Liver (tissue), 9 donors: ENCODE results near the gene STT3B. TPM values are rescaled to one million over a fixed set of nuclear protein-coding genes. Genes with fewer than 3 reads are reported as not detected.

Experiments used
- DNase-seq: peaks from one replicate; pipeline ENCODE4 v3.0.0-alpha.2; 2017; ENCODE audit warnings: low spot score
- H3K27ac ChIP-seq, 2 donors: one replicate each; pipeline ENCODE4 v1.7.0; 2013; ENCODE audit warnings: inconsistent platforms in 2 of 2, low read length in 2 of 2, control low read depth in 1 of 2, low read depth in 1 of 2, mild to moderate bottlenecking in 1 of 2
- H3K27me3 ChIP-seq, 4 donors: one replicate each; pipeline versions ENCODE4 v1.6.1 to v1.7.0; 2013; ENCODE audit warnings: low read length in 3 of 4, inconsistent platforms in 1 of 4, mild to moderate bottlenecking in 1 of 4, moderate library complexity in 1 of 4; ENCODE audit not compliant: control insufficient read depth in 4 of 4, insufficient read depth in 4 of 4
- H3K36me3 ChIP-seq, 4 donors: one replicate each; pipeline versions ENCODE4 v1.6.1 to v1.7.0; 2013; ENCODE audit warnings: low read length in 3 of 4, mild to moderate bottlenecking in 3 of 4, low read depth in 1 of 4, moderate library complexity in 1 of 4; ENCODE audit not compliant: control insufficient read depth in 4 of 4, insufficient read depth in 3 of 4
- H3K4me1 ChIP-seq, 4 donors: one replicate each; pipeline versions ENCODE4 v1.6.1 to v1.7.0; 2013; ENCODE audit warnings: low read length in 3 of 4, mild to moderate bottlenecking in 3 of 4, moderate library complexity in 1 of 4; ENCODE audit not compliant: control insufficient read depth in 4 of 4, insufficient read depth in 4 of 4
- H3K4me3 ChIP-seq, 3 donors: one replicate each; pipeline versions ENCODE4 v1.6.1 to v1.7.0; 2013; ENCODE audit warnings: low read length in 3 of 3, control low read depth in 1 of 3, low read depth in 1 of 3, mild to moderate bottlenecking in 1 of 3
- H3K9ac ChIP-seq, 2 donors: one replicate each; pipeline ENCODE4 v1.7.0; 2013; ENCODE audit warnings: low read length in 2 of 2, mild to moderate bottlenecking in 2 of 2, moderate library complexity in 2 of 2, control low read depth in 1 of 2, low read depth in 1 of 2
- H3K9me3 ChIP-seq, 4 donors: one replicate each; pipeline versions ENCODE4 v1.6.1 to v1.7.0; 2013; ENCODE audit warnings: low read length in 3 of 4; ENCODE audit not compliant: control insufficient read depth in 4 of 4
- ATF3 ChIP-seq: IDR thresholded peaks from 2 replicates; pipeline ENCODE4 v1.6.1; 2016; ENCODE audit warnings: antibody characterized with exemption
- CTCF ChIP-seq: fragments of 150-350 bp; IDR thresholded peaks from 2 replicates; pipeline ENCODE4 v1.5.1; 2017; ENCODE audit warnings: improper control_type of control experiment, low read depth, low read length; ENCODE audit not compliant: missing input control
- EGR1 ChIP-seq, 2 donors: IDR thresholded peaks; 2 replicates each; pipeline ENCODE4 v1.6.1; 2016 to 2018; ENCODE audit warnings: antibody characterized with exemption in 2 of 2, low read depth in 2 of 2
- FOXA1 ChIP-seq: IDR thresholded peaks from 2 replicates; pipeline ENCODE4 v1.6.1; 2016; ENCODE audit warnings: antibody characterized with exemption
- FOXA2 ChIP-seq: IDR thresholded peaks from 2 replicates; pipeline ENCODE4 v1.6.1; 2016; ENCODE audit warnings: antibody characterized with exemption
- GABPA ChIP-seq, 2 donors: IDR thresholded peaks in 1 of 2; conservative IDR thresholded peaks in 1 of 2; 2 replicates each; pipeline ENCODE4 v1.6.1; 2016; ENCODE audit warnings: antibody characterized with exemption in 2 of 2, mild to moderate bottlenecking in 1 of 2, moderate library complexity in 1 of 2
- HNF4A ChIP-seq, 2 donors: conservative IDR thresholded peaks; 2 replicates each; pipeline ENCODE4 v1.6.1; 2016; ENCODE audit warnings: antibody characterized with exemption in 2 of 2, mild to moderate bottlenecking in 2 of 2
- HNF4G ChIP-seq: IDR thresholded peaks from 2 replicates; pipeline ENCODE4 v1.6.1; 2016; ENCODE audit warnings: antibody characterized with exemption
- JUND ChIP-seq, 2 donors: IDR thresholded peaks; 2 replicates each; pipeline ENCODE4 v1.6.1; 2016; ENCODE audit warnings: antibody characterized with exemption in 2 of 2
- MAX ChIP-seq: IDR thresholded peaks from 2 replicates; pipeline ENCODE4 v1.6.1; 2016; ENCODE audit warnings: antibody characterized with exemption
- NR2F2 ChIP-seq: IDR thresholded peaks from 2 replicates; pipeline ENCODE4 v1.6.1; 2016; ENCODE audit warnings: antibody characterized with exemption
- RAD21 ChIP-seq, 2 donors: IDR thresholded peaks; 2 replicates each; pipeline ENCODE4 v1.6.1; 2016; ENCODE audit warnings: antibody characterized with exemption in 2 of 2, mild to moderate bottlenecking in 2 of 2
- REST ChIP-seq: IDR thresholded peaks from 2 replicates; pipeline ENCODE4 v1.6.1; 2016; ENCODE audit warnings: antibody characterized with exemption, mild to moderate bottlenecking
- RXRA ChIP-seq, 2 donors: IDR thresholded peaks; 2 replicates each; pipeline ENCODE4 v1.6.1; 2017 to 2018; ENCODE audit warnings: antibody characterized with exemption in 2 of 2, mild to moderate bottlenecking in 1 of 2
- SP1 ChIP-seq: IDR thresholded peaks from 2 replicates; pipeline ENCODE4 v1.6.1; 2018; ENCODE audit warnings: antibody characterized with exemption, mild to moderate bottlenecking
- TAF1 ChIP-seq: conservative IDR thresholded peaks from 2 replicates; pipeline ENCODE4 v1.6.1; 2016; ENCODE audit warnings: antibody characterized with exemption, mild to moderate bottlenecking
- YY1 ChIP-seq: IDR thresholded peaks from 2 replicates; pipeline ENCODE4 v1.6.1; 2016; ENCODE audit warnings: antibody characterized with exemption, mild to moderate bottlenecking
- ZBTB33 ChIP-seq: IDR thresholded peaks from 2 replicates; pipeline ENCODE4 v1.6.1; 2016; ENCODE audit warnings: antibody characterized with exemption
- WGBS: extraction: QIAGEN DNeasy Blood & Tissue Kit; methylation state at CpG from one replicate; pipeline ENCODE4 v1.1.7; 2013; 5-methylcytosine and 5-hydroxymethylcytosine counted together
- polyA plus RNA-seq, 2 donors: library from polyadenylated mRNA; stranded (reverse) in 1 of 2; unstranded in 1 of 2; fragments of 200-250 nt in 1 of 2; fragments of >200 nt in 1 of 2; fragmentation: Nextera tagmentation in 1 of 2; extraction: Ambion mirVana in 1 of 2; gene quantifications; one replicate each; pipeline versions ENCODE4 v1.2.1 to v1.2.3, GENCODE V29; 2013 to 2015
- total RNA-seq, 2 donors: library from RNA; depleted of rRNA; stranded (reverse); fragments of >200 nt; gene quantifications; one replicate each; pipeline ENCODE4 v1.2.3, GENCODE V29; 2014
- donor health status: healthy.
- donor health status: healthy.
- donor health status: healthy.
- donor health status: healthy.
- donor health status: healthy.

The STT3B gene
- total and polyA plus RNA-seq, 4 donors, result 23.9 to 128 (median 85.5) TPM

GRCh38 chr3:31581660-31582059 lies 48.9 kb downstream of the STT3B start:
- peaks cover 0 to 11% (median 6%) of the 10 kb centered on the region in 4 donors for H3K36me3 ChIP-seq
- H3K27me3 ChIP-seq, result no peaks in the 10 kb centered on the region
- no peak overlapping the region for H3K9ac ChIP-seq
- H3K4me3 ChIP-seq, result no peak overlapping the region
- H3K4me1 ChIP-seq, result no peaks in the 10 kb centered on the region
- H3K27ac ChIP-seq, result no peak overlapping the region
- TF ChIP-seq ATF3, result no peak
- no peak for TF ChIP-seq YY1
- TF ChIP-seq HNF4G, result no peak
- no peak for TF ChIP-seq FOXA2
- no peak for TF ChIP-seq CTCF
- TF ChIP-seq GABPA (IDR thresholded peaks at IDR 0.05 in 1 of 2, conservative IDR thresholded peaks at IDR 0.05 in 1 of 2), result no peak
- TF ChIP-seq ZBTB33, result no peak
- TF ChIP-seq JUND (IDR thresholded peaks at IDR 0.05), result no peak
- TF ChIP-seq MAX, result no peak
- no peak for TF ChIP-seq TAF1
- TF ChIP-seq FOXA1, result no peak
- TF ChIP-seq NR2F2, result no peak
- TF ChIP-seq SP1, result no peak
- TF ChIP-seq HNF4A (conservative IDR thresholded peaks at IDR 0.05), result no peak
- TF ChIP-seq REST, result no peak
- no peak for TF ChIP-seq RXRA (IDR thresholded peaks at IDR 0.05)
- TF ChIP-seq RAD21 (IDR thresholded peaks at IDR 0.05), result no peak
- TF ChIP-seq EGR1 (IDR thresholded peaks at IDR 0.05; ENCODE audit: low read depth in 2 of 2), result no peak
- 87% methylated on average over 2 of the region's 2 CpGs for WGBS
- DNase-seq, result no peak
- no peaks in the 10 kb centered on the region for H3K9me3 ChIP-seq
